ENCODE measurements around the gene AJM1. TPM values are rescaled to one million over a fixed set of nuclear protein-coding genes. Genes with fewer than 3 reads are reported as not detected.
"Not testable (repeated sequence)": the region's sequence is repeated elsewhere in the genome, so short reads cannot be mapped to it uniquely, and the experiment has no call there.

Gene AJM1
- total RNA-seq, 4 donors from 2014 or later = 0.32 to 2.3 (median 1.0) TPM

- DNase-seq = no peak
- peaks cover 0 to 8% (median 0%) of the 10 kb centered on the region in 3 donors for H3K36me3 ChIP-seq
- intact Hi-C loops (cut with DNase I) = no loop called here
- H3K27ac ChIP-seq = no peak overlapping the region
- no peaks in the 10 kb centered on the region for H3K9me3 ChIP-seq
- no peak overlapping the region for H3K4me3 ChIP-seq
- H3K27me3 ChIP-seq = peaks cover 0 to 61% (median 17%) of the 10 kb centered on the region in 4 donors
- TF ChIP-seq POLR2A (IDR thresholded peaks at IDR 0.05) (no peak), CTCF (IDR thresholded peaks at IDR 0.05) (no peak)
- WGBS, 2 donors = 63 to 71% methylated on average over 4 of the region's 6 CpGs
- peaks cover 34 to 53% (median 36%) of the 10 kb centered on the region in 3 donors for H3K4me1 ChIP-seq
These were observed 40.0 kb upstream of the AJM1 start for GRCh38 chr9:136802321-136802720.

- not testable (repeated sequence) for H3K9me3 ChIP-seq, DNase-seq
- peaks cover 34 to 53% (median 37%) of the 10 kb centered on the region in 3 donors for H3K4me1 ChIP-seq
These were observed 39.2 kb upstream of the AJM1 start for GRCh38 chr9:136803009-136803550.

GRCh38 chr9:136803551-136804508, 38.4 kb upstream of the AJM1 start:
- Histone ChIP-seq H3K27me3 (peaks cover 0 to 45% (median 12%) of the 10 kb centered on the region in 4 donors), H3K4me1 (peaks cover 36 to 53% (median 42%) of the 10 kb centered on the region in 3 donors), H3K27ac (no peak overlapping the region), H3K4me3 (no peak overlapping the region), H3K9me3 (no peaks in the 10 kb centered on the region), H3K36me3 (peaks cover 0 to 8% (median 0%) of the 10 kb centered on the region in 3 donors)
- no peak for DNase-seq
- no peak for TF ChIP-seq CTCF (IDR thresholded peaks at IDR 0.05)
- TF ChIP-seq POLR2A (IDR thresholded peaks at IDR 0.05) = no peak
- 85 to 90% methylated on average over 18 to 20 of the region's 22 CpGs for WGBS, 2 donors
- intact Hi-C loops (cut with DNase I) = no loop called here

More at GRCh38 chr9:136803009-136803550, 39.2 kb upstream of the AJM1 start:
- WGBS, 2 donors = no CpG with 5 or more reads among the region's 9 CpGs
- peaks cover 0 to 53% (median 17%) of the 10 kb centered on the region in 4 donors for H3K27me3 ChIP-seq
- intact Hi-C loops (cut with DNase I); H3K36me3 ChIP-seq; H3K4me3 ChIP-seq; H3K27ac ChIP-seq: not testable (repeated sequence)

- TF ChIP-seq CTCF (IDR thresholded peaks at IDR 0.05) (no peak), POLR2A (IDR thresholded peaks at IDR 0.05) (no peak)
- 79 to 91% methylated on average over 5 to 9 of the region's 20 CpGs for WGBS, 2 donors
- no peak for DNase-seq
- H3K36me3 ChIP-seq = peaks cover 0 to 12% (median 0%) of the 10 kb centered on the region in 3 donors
- H3K4me3 ChIP-seq = no peak overlapping the region
- no peaks in the 10 kb centered on the region for H3K9me3 ChIP-seq
- H3K27ac ChIP-seq = no peak overlapping the region
- H3K27me3 ChIP-seq = peaks cover 0 to 37% (median 3%) of the 10 kb centered on the region in 4 donors
- H3K4me1 ChIP-seq = peaks cover 36 to 53% (median 40%) of the 10 kb centered on the region in 3 donors
- intact Hi-C loops (cut with DNase I) = no loop called here
These were observed 37.6 kb upstream of the AJM1 start for GRCh38 chr9:136804509-136805206.

GRCh38 chr9:136805207-136805740, 37.0 kb upstream of the AJM1 start:
- TF ChIP-seq POLR2A (IDR thresholded peaks at IDR 0.05) (no peak), CTCF (IDR thresholded peaks at IDR 0.05) (no peak)
- DNase-seq = no peak
- no peak overlapping the region for H3K4me3 ChIP-seq
- 91 to 94% methylated on average over 5 to 10 of the region's 12 CpGs for WGBS, 2 donors
- H3K36me3 ChIP-seq = peaks cover 0 to 18% (median 0%) of the 10 kb centered on the region in 3 donors
- no peak overlapping the region for H3K27ac ChIP-seq
- peaks cover 35 to 53% (median 37%) of the 10 kb centered on the region in 3 donors for H3K4me1 ChIP-seq
- intact Hi-C loops (cut with DNase I) = no loop called here
- no peaks in the 10 kb centered on the region for H3K9me3 ChIP-seq
- peaks cover 0 to 31% (median 1%) of the 10 kb centered on the region in 4 donors for H3K27me3 ChIP-seq

All from esophagus squamous epithelium (tissue), 5 donors.